Mucosa of descending colon (tissue), 3 donors: Measurements from ENCODE around the gene PDXP. TPM values are rescaled to one million over a fixed set of nuclear protein-coding genes. Genes with fewer than 3 reads are reported as not detected.

Experiments
- ATAC-seq: fragments of 200-7000 bp; cut with Tn5 transposase; one replicate; pipeline ENCODE4 v1.9.1; 2020; ENCODE audit warnings: mild to moderate bottlenecking, moderate library complexity
- DNase-seq, 3 donors: peaks; one replicate each; pipeline ENCODE4 v3.0.0-alpha.2; 2020
- H3K36me3 ChIP-seq: fragments of 200-600 bp; one replicate; pipeline ENCODE4 v1.8.0; 2021; ENCODE audit warnings: low read depth, mild to moderate bottlenecking
- H3K4me1 ChIP-seq: fragments of 200-600 bp; one replicate; pipeline ENCODE4 v1.8.0; 2021; ENCODE audit warnings: low read depth, mild to moderate bottlenecking
- H3K4me3 ChIP-seq: fragments of 200-600 bp; one replicate; pipeline ENCODE4 v1.8.0; 2021; ENCODE audit warnings: mild to moderate bottlenecking
- H3K9me3 ChIP-seq: fragments of 200-600 bp; one replicate; pipeline ENCODE4 v1.8.0; 2021; ENCODE audit warnings: mild to moderate bottlenecking
- intact Hi-C, 2 donors: fragments of 100-400 bp; cut with DNase I in 1 of 2; cut with micrococcal nuclease in 1 of 2; formaldehyde crosslinking; loops; one replicate each; pipeline versions ENCODE4 v1.11.0 to v1.11.1; 2022; cut with DNase I, micrococcal nuclease
- total RNA-seq, 3 donors: library from RNA; stranded (reverse); fragmentation: NEBNext Ultra II Directional in 2 of 3; extraction: Animal tissue kit (Norgen Biotek cat#: 25700) in 2 of 3; gene quantifications; one replicate each; pipeline versions ENCODE4 v1.2.1 to v1.2.4, GENCODE V29; 2021 to 2023
- TF ChIP-seq, protein P1 (sequence below): fragments of 200-600 bp; IDR thresholded peaks from one replicate; pipeline ENCODE4 v1.8.0; 2022; ENCODE audit warnings: antibody characterized with exemption, mild to moderate bottlenecking
- donor health status: DM: no; HTN: no; CAD: no; lungs with moderate emphysema.
- donor health status: DM: no; HTN: no; CAD: no.
- donor health status: DM: no; HTN: yes; CAD: no.

PDXP gene
- total RNA-seq, 3 donors from 2014 or later: 26.8 to 43.3 (median 40.6) TPM

DNA sequence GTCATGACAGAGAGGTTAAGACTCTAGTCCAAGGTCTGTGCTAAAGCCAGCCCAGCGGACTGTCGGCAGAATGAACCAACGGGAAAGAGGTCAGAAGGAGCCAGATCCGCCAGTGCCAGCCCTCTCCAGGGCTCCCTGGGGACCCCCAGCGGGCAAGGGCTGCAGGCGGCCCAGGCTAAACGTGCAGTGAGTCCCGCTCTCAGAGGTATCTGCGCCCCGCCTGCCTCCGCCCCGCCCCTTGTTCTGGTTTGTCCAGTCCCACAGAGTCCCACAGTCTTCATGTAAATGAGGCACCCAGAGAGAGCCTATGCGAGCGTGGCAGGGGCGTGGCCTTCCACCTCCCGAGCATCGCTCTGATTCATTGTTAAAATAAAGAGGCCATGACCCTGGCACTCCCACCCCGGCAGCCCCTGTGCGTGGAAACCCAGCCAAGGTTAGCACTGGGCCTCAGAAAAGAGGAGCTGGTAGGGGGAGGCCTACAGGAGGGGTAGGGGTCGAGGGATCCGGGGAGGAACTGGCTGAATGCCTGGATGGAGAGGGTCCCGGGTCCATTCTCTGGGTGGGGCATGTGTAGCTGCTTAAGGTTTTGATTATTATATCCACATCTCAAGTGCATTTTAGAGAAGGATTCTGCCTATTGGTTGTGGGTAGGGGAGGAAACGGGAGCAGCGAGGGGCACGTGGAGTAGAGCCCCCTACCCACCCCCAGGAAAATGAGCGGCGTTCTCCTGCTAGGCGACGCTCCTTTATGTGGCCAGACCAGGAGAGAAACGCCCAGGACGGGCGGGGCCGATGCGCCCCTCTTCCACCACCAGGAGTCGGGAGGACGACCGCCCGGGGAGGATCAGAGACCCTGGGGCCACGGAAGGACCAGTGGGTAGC lies 38.4 kb downstream of the PDXP start, which contains the start of gene TRIOBP:
TRIOBP (plus strand) TSS at position 392 of the 881 bp plus-strand sequence. CDS start 4,318 bp downstream, outside the sequence.
- Histone ChIP-seq H3K36me3 (peaks cover 4% of the 10 kb centered on the region), H3K4me3 (no peak within 1 kb of the TSS), H3K4me1 (peaks cover 14% of the 10 kb centered on the region), H3K9me3 (no peaks in the 10 kb centered on the region)
- TF ChIP-seq, protein P1, sequence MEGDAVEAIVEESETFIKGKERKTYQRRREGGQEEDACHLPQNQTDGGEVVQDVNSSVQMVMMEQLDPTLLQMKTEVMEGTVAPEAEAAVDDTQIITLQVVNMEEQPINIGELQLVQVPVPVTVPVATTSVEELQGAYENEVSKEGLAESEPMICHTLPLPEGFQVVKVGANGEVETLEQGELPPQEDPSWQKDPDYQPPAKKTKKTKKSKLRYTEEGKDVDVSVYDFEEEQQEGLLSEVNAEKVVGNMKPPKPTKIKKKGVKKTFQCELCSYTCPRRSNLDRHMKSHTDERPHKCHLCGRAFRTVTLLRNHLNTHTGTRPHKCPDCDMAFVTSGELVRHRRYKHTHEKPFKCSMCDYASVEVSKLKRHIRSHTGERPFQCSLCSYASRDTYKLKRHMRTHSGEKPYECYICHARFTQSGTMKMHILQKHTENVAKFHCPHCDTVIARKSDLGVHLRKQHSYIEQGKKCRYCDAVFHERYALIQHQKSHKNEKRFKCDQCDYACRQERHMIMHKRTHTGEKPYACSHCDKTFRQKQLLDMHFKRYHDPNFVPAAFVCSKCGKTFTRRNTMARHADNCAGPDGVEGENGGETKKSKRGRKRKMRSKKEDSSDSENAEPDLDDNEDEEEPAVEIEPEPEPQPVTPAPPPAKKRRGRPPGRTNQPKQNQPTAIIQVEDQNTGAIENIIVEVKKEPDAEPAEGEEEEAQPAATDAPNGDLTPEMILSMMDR: peak; percentile 52
- ATAC-seq (peak; percentile 98), DNase-seq (peak; percentile 94 to 96 (median 96))
- intact Hi-C loops: no loop called here

DNA sequence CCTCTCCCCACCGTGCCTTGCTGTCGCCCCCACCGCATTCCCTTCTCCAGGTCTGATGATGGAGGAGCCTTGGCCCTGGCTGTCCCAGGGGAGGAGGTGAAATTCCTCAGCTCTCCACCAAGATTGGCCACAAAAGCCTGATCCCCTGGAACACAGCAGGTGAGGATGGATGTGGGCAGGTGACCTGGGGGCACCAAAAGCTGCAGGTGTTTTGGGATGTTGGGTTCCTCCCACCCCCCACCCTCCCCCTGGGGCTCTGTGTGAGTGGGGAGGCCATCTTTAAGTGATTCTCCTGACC lies 39.0 kb downstream of the PDXP start:
- no peaks in the 10 kb centered on the region for H3K36me3 ChIP-seq
- TF ChIP-seq, protein P1: no peak
- no peaks in the 10 kb centered on the region for H3K9me3 ChIP-seq
- intact Hi-C loops: no loop called here
- H3K4me1 ChIP-seq: peaks cover 14% of the 10 kb centered on the region
- DNase-seq: no peak
- H3K4me3 ChIP-seq: no peak overlapping the region
- ATAC-seq: no peak

DNA sequence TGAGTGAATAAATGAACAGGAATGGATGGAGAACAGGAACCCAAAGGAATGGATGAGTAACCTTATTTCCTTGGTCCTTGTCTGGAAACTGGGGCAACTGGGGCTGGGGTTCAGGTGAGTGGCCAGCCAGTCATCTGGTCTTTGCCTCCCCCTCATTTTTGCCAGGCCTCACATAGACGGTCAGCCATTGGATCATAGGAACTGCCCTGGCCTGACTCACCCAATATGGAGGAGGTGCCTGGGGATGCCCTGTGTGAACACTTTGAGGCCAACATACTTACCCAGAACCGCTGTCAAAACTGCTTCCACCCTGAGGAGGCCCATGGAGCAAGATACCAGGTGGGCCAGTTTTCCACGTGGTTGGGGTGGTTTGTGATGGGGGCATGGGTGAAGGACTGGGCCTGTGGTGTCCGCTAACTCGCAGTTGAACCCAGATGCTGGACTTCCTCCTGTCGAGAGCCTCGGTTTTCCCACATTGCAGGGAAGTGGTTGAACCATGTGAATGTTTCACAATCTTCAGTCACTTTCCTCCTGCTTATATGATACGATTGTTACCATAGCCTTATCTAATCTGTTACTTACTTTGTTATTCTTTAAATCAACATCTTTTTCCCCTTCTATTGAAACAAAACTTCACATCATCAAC lies 42.7 kb downstream of the PDXP start:
- DNase-seq (no peak), ATAC-seq (peak; percentile 17)
- Histone ChIP-seq H3K9me3 (no peaks in the 10 kb centered on the region), H3K4me3 (no peak overlapping the region), H3K4me1 (peaks cover 10% of the 10 kb centered on the region), H3K36me3 (no peaks in the 10 kb centered on the region)
- TF ChIP-seq, protein P1: no peak
- intact Hi-C loops: no loop called here

DNA sequence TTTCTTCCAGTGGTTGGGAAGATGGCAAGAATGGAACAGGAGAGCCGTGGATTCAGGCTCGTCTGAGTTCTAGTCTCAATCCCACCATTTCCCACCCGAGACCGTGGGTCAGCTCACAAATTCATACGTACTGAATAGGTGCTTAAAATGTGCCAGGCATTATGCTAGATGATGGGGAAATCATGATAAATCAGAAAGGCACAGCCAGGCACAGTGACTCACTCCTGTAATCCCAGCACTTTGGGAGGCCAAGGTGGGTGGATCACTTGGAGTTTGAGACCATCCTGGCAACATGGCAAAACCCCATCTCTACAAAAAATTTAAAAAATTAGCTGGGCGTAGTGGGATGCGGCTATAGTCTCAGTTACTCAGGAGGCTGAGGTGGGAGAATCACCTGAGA lies 45.4 kb downstream of the PDXP start:
- no peak for DNase-seq
- Histone ChIP-seq H3K4me1 (no peaks in the 10 kb centered on the region), H3K4me3 (no peak overlapping the region), H3K9me3 (no peaks in the 10 kb centered on the region), H3K36me3 (no peaks in the 10 kb centered on the region)
- intact Hi-C loops: no loop called here
- no peak for ATAC-seq
- TF ChIP-seq, protein P1: no peak

DNA sequence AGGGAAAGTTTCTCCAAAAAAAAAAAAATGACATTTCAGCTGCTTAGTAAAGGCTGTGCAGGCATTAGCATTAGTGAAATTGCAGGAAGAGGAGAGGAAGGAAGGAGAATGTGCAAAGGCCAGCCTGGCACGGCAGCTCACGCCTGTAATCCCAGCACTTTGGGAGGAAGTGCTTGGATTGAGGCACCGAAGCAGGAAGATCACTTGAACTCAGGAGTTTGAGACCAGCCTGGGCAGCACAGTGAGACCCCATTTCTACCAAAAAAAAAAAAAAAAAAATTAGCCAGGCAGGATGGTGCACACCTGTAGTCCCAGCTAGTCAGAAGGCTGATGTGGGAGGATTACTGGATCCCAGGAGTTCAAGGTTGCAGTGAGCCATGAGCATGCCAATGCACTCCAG lies 46.1 kb downstream of the PDXP start:
- H3K9me3 ChIP-seq: no peaks in the 10 kb centered on the region

More for the DNA sequence above, 46.1 kb downstream of the PDXP start:
- no peak for ATAC-seq
- DNase-seq: no peak
- H3K36me3 ChIP-seq: no peaks in the 10 kb centered on the region
- H3K4me3 ChIP-seq: no peak overlapping the region
- intact Hi-C loops: no loop called here
- H3K4me1 ChIP-seq: no peaks in the 10 kb centered on the region
- TF ChIP-seq, protein P1: no peak
